Common myeloid progenitor, CD34-positive (primary cell): ENCODE results near the gene STYXL2.
A peak's percentile ranks its signal among the peaks of the same experiment; 100 is the strongest.

ENCODE experiments used
- CTCF ChIA-PET: fragments of 350-600 bp; sonication (Branson Sonifier 250); formaldehyde crosslinking; loops from one replicate; lab custom pipeline; 2021; ENCODE audit warnings: antibody characterized with exemption; lab: Charles Lee
- POLR2A ChIA-PET: fragments of 350-600 bp; sonication (Branson Sonifier 250); formaldehyde crosslinking; loops from one replicate; lab custom pipeline; 2021; ENCODE audit warnings: antibody characterized with exemption; lab: Charles Lee
- DNase-seq, 3 donors: peaks; one replicate each; pipeline versions ENCODE4 v3.0.0 to v3.0.0-alpha.2; 2013
- H3K27ac ChIP-seq, 2 experiments: 1 replicate in 1 of 2; 2 replicates in 1 of 2; pipeline ENCODE4 v1.7.0; 2013; ENCODE audit warnings: inconsistent platforms in 2 of 2, low read length in 2 of 2, mild to moderate bottlenecking in 2 of 2, low read depth in 1 of 2, moderate library complexity in 1 of 2; ENCODE audit not compliant: severe bottlenecking in 2 of 2, insufficient read depth in 1 of 2, poor library complexity in 1 of 2
- H3K27me3 ChIP-seq, 5 experiments: replicated peaks in 2 of 5; 1 replicate in 3 of 5; 2 replicates in 2 of 5; pipeline versions ENCODE4 v1.6.1 to v1.7.0; 2013; ENCODE audit warnings: low read length in 4 of 5, mild to moderate bottlenecking in 2 of 5, moderate library complexity in 2 of 5, inconsistent platforms in 1 of 5; ENCODE audit not compliant: insufficient read depth in 5 of 5, control insufficient read depth in 4 of 5
- H3K36me3 ChIP-seq, 4 experiments: 1 replicate in 2 of 4; 2 replicates in 2 of 4; pipeline versions ENCODE4 v1.6.1 to v1.7.0; 2013; ENCODE audit warnings: low read length in 3 of 4, control low read depth in 1 of 4, mild to moderate bottlenecking in 1 of 4; ENCODE audit not compliant: control insufficient read depth in 4 of 4, insufficient read depth in 4 of 4
- H3K4me1 ChIP-seq, 4 experiments: 1 replicate in 3 of 4; 2 replicates in 1 of 4; pipeline versions ENCODE4 v1.6.1 to v1.7.1; 2013; ENCODE audit warnings: low read length in 3 of 4, mild to moderate bottlenecking in 3 of 4, control low read depth in 1 of 4, inconsistent platforms in 1 of 4, moderate library complexity in 1 of 4; ENCODE audit not compliant: control insufficient read depth in 4 of 4, insufficient read depth in 4 of 4; ENCODE audit errors: control extremely low read depth in 1 of 4
- H3K4me3 ChIP-seq, 7 experiments: 1 replicate in 4 of 7; 2 replicates in 3 of 7; pipeline versions ENCODE4 v1.5.1 to v1.7.0; 2013; ENCODE audit warnings: mild to moderate bottlenecking in 7 of 7, low read length in 6 of 7, moderate library complexity in 6 of 7, inconsistent platforms in 2 of 7, low read depth in 2 of 7, control low read depth in 1 of 7; ENCODE audit not compliant: insufficient read depth in 4 of 7, control insufficient read depth in 1 of 7; ENCODE audit errors: extremely low read depth in 1 of 7
- H3K9me3 ChIP-seq, 5 experiments: 1 replicate in 4 of 5; 2 replicates in 1 of 5; pipeline versions ENCODE4 v1.6.1 to v1.7.1; 2013; ENCODE audit warnings: low read length in 4 of 5, mild to moderate bottlenecking in 2 of 5, inconsistent platforms in 1 of 5, low read depth in 1 of 5, moderate library complexity in 1 of 5; ENCODE audit not compliant: control insufficient read depth in 4 of 5, insufficient read depth in 2 of 5; ENCODE audit errors: control extremely low read depth in 1 of 5
- WGBS: methylation state at CpG from one replicate; pipeline ENCODE4 v1.1.5; 2013; ENCODE audit not compliant: insufficient coverage; 5-methylcytosine and 5-hydroxymethylcytosine counted together

The STYXL2 gene

DNA sequence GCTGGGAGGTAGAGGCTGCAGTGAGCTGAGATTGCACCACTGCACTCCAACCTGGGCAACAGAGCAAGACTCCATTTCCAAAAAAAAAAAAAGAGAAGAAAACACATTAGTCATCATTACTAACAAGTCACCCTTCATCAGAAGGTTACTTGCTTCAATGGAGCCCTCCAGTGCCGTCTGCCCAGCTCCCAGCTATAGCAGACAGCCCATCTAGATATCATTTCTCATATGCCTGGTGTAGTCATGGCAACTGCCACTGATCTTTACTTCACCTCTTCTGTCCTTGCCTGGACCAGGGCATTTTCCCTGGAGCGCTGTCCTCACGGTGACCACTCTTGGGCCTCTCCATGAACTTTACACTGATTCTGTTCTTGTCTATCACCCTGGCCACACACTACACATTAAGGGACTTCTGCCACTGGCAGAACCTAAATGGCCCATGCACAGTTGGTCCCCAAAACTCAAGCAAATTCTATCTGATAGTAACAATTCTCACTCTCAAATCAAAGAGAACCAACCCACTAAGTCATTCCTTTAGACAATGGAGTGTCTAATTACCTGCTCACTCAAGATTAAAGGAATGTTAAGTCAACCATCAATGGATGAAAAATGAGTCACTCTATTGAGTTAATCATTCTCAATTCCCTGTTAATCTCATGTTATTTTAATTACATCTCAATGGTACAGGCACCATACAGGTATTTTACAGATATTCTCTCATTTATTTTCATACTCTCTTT is 16.6 kb upstream of the STYXL2 start:
- Histone ChIP-seq H3K36me3 (peaks cover 0 to 16% (median under 1%) of the 10 kb centered on the region in 4 experiments), H3K9me3 (no peaks in the 10 kb centered on the region), H3K4me1 (peaks cover 0 to 12% (median 6%) of the 10 kb centered on the region in 4 experiments), H3K4me3 (no peak overlapping the region), H3K27me3 (no peaks in the 10 kb centered on the region), H3K27ac (no peak overlapping the region)
- ChIA-PET CTCF (interaction anchor here (0.7 to 1.6 kb wide), 3 partner anchors 12 to 463 kb away, joined by 3 read pairs; no protein-coding TSS in a partner anchor), POLR2A (interaction anchor here (0.6 kb wide), 1 partner anchor 80 kb away, joined by 3 read pairs; no protein-coding TSS in a partner anchor)
- no peak for DNase-seq
- WGBS: 83% methylated on average over 3 of the region's 3 CpGs

DNA sequence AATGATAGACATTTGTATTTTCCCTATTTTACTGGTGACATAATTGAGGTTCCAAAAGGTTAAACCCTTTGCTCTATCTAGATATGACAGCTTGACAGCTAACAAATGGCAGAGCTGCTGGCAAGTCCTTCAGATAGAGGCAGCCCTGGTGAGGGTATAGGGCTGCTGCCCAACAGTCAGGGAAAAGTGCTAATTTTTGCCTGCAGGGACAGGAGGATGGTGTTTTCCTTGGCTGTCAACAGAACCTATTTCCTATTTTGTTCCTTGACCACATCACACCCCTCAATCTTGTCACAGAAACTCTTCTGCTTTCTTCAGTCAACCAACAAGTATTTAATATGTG is 16.0 kb upstream of the STYXL2 start:
- Histone ChIP-seq H3K27ac (no peak overlapping the region), H3K4me1 (peaks cover 4 to 16% (median 8%) of the 10 kb centered on the region in 4 experiments), H3K36me3 (peaks cover 0 to 16% (median under 1%) of the 10 kb centered on the region in 4 experiments), H3K27me3 (no peaks in the 10 kb centered on the region), H3K4me3 (no peak overlapping the region), H3K9me3 (no peaks in the 10 kb centered on the region)
- CTCF ChIA-PET: interaction anchor here (1.1 to 1.6 kb wide), 2 partner anchors 11 to 463 kb away, joined by 3 read pairs; no protein-coding TSS in a partner anchor
- POLR2A ChIA-PET: interaction anchor here (0.6 kb wide), 1 partner anchor 80 kb away, joined by 3 read pairs; no protein-coding TSS in a partner anchor
- DNase-seq: no peak

DNA sequence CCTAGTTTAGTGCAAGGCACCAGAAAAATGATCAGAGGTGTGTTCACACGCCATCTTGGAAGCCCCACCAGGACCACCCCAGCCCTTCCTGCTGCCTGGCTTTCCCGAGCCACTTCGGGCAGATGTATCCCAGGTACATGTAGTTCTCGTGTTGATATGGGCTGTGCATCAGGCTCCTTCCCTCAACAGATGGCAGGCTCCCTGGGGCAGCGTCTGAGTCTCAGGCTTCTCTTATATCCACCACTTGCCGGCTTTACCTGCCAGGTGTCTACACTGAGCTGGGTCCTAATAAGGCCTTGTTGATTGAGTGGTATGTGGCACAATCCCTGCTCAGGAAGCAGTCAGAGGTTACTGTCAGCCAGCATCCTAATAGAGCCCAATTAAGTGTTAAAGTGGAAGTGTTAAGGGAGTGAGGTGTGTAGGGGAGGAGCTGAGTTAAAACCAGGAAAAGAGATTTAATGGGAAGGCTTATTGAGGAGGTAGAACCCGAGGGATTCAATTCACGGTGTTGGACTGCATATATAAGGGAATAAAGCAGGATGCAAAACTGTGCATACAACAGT is 12.2 kb upstream of the STYXL2 start:
- ChIA-PET POLR2A (no interaction called here), CTCF (interaction anchor here (1.6 to 1.7 kb wide), 2 partner anchors 11 to 23 kb away, joined by 4 to 9 read pairs; no protein-coding TSS in a partner anchor)
- Histone ChIP-seq H3K36me3 (peaks cover 0 to 7% (median under 1%) of the 10 kb centered on the region in 4 experiments), H3K9me3 (no peaks in the 10 kb centered on the region), H3K27ac (no peak overlapping the region), H3K4me3 (no peak overlapping the region), H3K4me1 (peaks cover 0 to 16% (median 14%) of the 10 kb centered on the region in 4 experiments), H3K27me3 (no peaks in the 10 kb centered on the region)
- no peak for DNase-seq
- WGBS: 98% methylated on average over 4 of the region's 8 CpGs

DNA sequence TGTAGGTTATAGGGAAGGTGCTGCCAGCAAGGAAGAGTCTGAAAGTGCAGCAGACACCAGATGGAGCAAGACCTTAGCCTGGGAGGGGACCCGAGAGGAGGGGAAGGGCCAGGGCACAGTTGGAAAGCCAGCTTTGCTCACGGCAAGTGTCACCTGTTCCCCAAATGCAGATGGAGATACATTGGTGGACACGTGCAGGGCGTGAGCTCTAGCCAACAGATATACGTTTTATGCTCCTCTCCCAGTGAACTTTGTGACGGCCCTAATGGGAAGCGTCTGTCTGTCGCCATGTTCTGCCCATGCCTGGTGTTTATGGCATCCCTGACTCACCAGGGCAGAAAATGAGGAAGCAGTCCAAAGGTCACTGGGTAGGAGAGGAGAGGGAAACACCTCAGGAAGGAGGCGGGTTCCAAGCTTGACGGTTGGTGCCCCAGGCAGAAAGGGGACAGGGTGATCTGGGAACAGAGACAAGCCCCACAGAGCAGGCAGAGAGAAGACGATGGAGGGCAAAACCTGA is 11.3 kb upstream of the STYXL2 start:
- 57% methylated on average over 8 of the region's 11 CpGs for WGBS
- no peak overlapping the region for H3K27ac ChIP-seq
- peak in 2 of 3 donors; percentile 60 to 67 for DNase-seq
- no peaks in the 10 kb centered on the region for H3K27me3 ChIP-seq
- no peaks in the 10 kb centered on the region for H3K9me3 ChIP-seq
- POLR2A ChIA-PET: no interaction called here
- H3K36me3 ChIP-seq: peaks cover 0 to 7% (median under 1%) of the 10 kb centered on the region in 4 experiments
- CTCF ChIA-PET: interaction anchor here (0.9 to 1.7 kb wide), 4 partner anchors 12 to 24 kb away, joined by 3 to 9 read pairs (median 4); no protein-coding TSS in a partner anchor
- peak overlapping the region in 1 of 7 experiments; percentile 31 for H3K4me3 ChIP-seq
- H3K4me1 ChIP-seq: peaks cover 0 to 15% (median 13%) of the 10 kb centered on the region in 4 experiments

DNA sequence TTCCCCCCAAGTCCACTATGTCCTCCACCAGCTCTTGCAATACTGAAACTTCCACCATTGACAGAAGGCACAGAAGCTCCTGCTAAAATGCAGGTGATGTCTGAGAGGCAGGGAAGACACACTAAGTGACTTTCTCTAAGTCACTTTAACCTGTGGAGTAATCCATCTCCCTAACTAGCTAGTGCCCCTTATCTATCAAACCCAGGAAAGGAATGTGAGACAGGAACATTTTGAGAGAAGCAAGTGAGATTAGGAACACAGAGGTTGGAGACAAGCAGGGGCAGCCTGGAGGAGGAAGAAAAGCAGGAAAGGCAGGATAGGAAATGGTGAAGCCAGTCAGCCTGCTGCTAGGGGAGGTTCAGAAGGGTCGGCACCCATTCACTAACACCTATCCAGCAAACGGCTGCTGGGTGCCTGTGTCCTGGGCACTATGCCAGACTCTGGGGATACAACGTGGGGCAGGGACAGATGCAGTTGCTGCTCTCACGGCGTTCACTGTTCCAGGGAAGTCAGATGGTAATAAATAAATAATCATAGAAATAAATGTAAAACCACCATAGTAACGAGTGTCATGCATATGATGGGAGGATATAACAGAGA is 10.7 kb upstream of the STYXL2 start:
- no peaks in the 10 kb centered on the region for H3K9me3 ChIP-seq
- WGBS: no CpG with 5 or more reads among the region's 6 CpGs

DNA sequence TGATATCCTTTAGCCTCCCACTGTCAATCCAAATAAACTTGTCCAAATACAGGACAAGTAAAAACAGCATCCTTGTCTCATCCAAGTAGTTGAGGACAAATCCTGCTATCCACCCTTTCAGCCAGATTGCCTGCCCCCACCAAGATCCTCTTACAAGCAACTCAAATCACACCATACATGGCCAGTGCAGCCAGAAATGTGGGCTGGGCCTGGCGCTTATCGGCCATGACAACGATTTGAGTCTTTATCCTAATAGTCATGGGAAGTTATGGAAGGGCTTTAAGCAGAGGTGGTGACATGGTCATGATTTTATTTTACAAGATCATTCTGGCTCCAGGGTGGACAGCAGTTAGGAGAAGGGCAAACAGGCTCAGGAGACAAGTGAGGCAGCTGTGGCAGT is 10.0 kb upstream of the STYXL2 start:
- ChIA-PET CTCF (interaction anchor here (1.2 to 2.7 kb wide), 3 partner anchors 10 to 24 kb away, joined by 3 to 9 read pairs (median 6); partner anchors contain the start of gene STYXL2), POLR2A (no interaction called here)
- Histone ChIP-seq H3K27me3 (no peaks in the 10 kb centered on the region), H3K9me3 (no peaks in the 10 kb centered on the region), H3K27ac (no peak overlapping the region), H3K4me1 (peaks cover 0 to 26% (median 14%) of the 10 kb centered on the region in 4 experiments), H3K36me3 (peaks cover 0 to 7% (median under 1%) of the 10 kb centered on the region in 4 experiments), H3K4me3 (no peak overlapping the region)
- 90% methylated on average over 3 of the region's 3 CpGs for WGBS
- DNase-seq: no peak

More for the DNA sequence above, 10.7 kb upstream of the STYXL2 start:
- ChIA-PET CTCF (interaction anchor here (0.9 to 2.7 kb wide), 5 partner anchors 13 to 24 kb away, joined by 3 to 9 read pairs (median 4); no protein-coding TSS in a partner anchor), POLR2A (no interaction called here)
- no peaks in the 10 kb centered on the region for H3K27me3 ChIP-seq
- peak overlapping the region in 1 of 7 experiments; percentile 31 for H3K4me3 ChIP-seq
- H3K36me3 ChIP-seq: peaks cover 0 to 7% (median under 1%) of the 10 kb centered on the region in 4 experiments
- no peak overlapping the region for H3K27ac ChIP-seq
- H3K4me1 ChIP-seq: peaks cover 0 to 18% (median 14%) of the 10 kb centered on the region in 4 experiments
- no peak for DNase-seq
